H1 (cell line): ENCODE data around the gene IL2RG. TPM values are rescaled to one million over a fixed set of nuclear protein-coding genes. Genes with fewer than 3 reads are reported as not detected.

ENCODE experiments used
- BCL11A ChIP-seq, 2 experiments: IDR thresholded peaks; one replicate each; pipeline ENCODE4 v1.6.1; 2011; ENCODE audit warnings: low read depth in 2 of 2, low read length in 2 of 2, mild to moderate bottlenecking in 2 of 2
- CBX5 ChIP-seq: fragments of 300-800, 300-1000 bp; sonication (generic); IDR thresholded peaks from 2 replicates; pipeline ENCODE4 v1.7.1; 2016; ENCODE audit warnings: antibody characterized with exemption, low read length, low read depth
- PHF8 ChIP-seq: fragments of 200-600 bp; sonication (generic); conservative IDR thresholded peaks from 2 replicates; pipeline ENCODE4 v1.7.1; 2012; ENCODE audit warnings: low read depth, mild to moderate bottlenecking, inconsistent platforms, low read length, moderate library complexity
- SP2 ChIP-seq: IDR thresholded peaks from 2 replicates; pipeline ENCODE4 v1.6.1; 2012; ENCODE audit warnings: mild to moderate bottlenecking, low read length, inconsistent platforms
- SRF ChIP-seq: IDR thresholded peaks from 2 replicates; pipeline ENCODE4 v1.6.1; 2011; ENCODE audit warnings: mild to moderate bottlenecking, low read depth, low read length, moderate library complexity
- polyA plus RNA-seq, 7 experiments: library from polyadenylated mRNA; depleted of rRNA in 3 of 7; stranded (reverse) in 5 of 7; unstranded in 2 of 7; fragments of >200 nt in 5 of 7; fragments of 200-250 nt in 2 of 7; gene quantifications; 1 replicate in 5 of 7; 2 replicates in 1 of 7; 4 replicates in 1 of 7; pipeline versions ENCODE4 v1.2.1 to v1.2.3, GENCODE V29; 2011 to 2013; ENCODE audit warnings: missing spikeins in 2 of 7, mixed read lengths in 2 of 7
- total RNA-seq: library from RNA; stranded (reverse); fragmentation: NEBNext Ultra II Directional; extraction: Animal tissue kit (Norgen Biotek cat#: 25700); gene quantifications from 2 replicates; pipeline ENCODE4 v1.2.1, GENCODE V29; 2021
- TF ChIP-seq, protein P1 (sequence below): fragments of 300-600 bp; sonication (generic); IDR thresholded peaks from 2 replicates; pipeline ENCODE4 v1.7.1; 2012; ENCODE audit warnings: low read length, moderate library complexity, mild to moderate bottlenecking, inconsistent platforms; ENCODE audit not compliant: insufficient replicate concordance
- TF ChIP-seq, protein P2 (sequence below): IDR thresholded peaks from 2 replicates; pipeline ENCODE4 v1.6.1; 2012; ENCODE audit warnings: inconsistent platforms
- TF ChIP-seq, protein P3 (sequence below): IDR thresholded peaks from 2 replicates; pipeline ENCODE4 v1.6.1; 2011; ENCODE audit warnings: low read length, improper control_type of control experiment
- TF ChIP-seq, protein P4 (sequence below): IDR thresholded peaks from 2 replicates; pipeline ENCODE4 v1.6.1; 2012; ENCODE audit warnings: low read length, inconsistent platforms

IL2RG gene
- total and polyA plus RNA-seq, 2 of the 8 experiments (the other 6 are each of a cell fraction or from before 2014, with no cell fraction given) = not detected

DNA sequence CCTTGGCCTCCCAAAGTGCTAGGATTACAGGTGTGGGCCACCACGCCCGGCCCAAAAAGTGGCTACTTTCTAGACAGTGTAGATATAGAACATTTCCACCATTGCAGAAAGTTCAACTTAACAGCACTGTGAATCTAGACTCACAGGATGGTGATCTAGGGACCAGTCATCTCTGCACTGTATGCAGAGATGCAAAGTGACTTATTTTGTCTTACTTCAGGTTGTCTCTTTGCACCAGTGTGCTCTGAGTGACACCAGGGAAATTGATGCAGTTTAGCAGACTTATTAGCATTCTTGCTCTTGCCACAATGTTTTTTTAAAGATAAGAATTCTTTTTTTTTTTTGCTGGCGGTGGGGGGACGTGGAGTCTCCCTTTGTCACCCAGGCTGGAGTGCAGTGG is 28.6 kb downstream of the IL2RG start (continued):
- TF ChIP-seq, protein P1, sequence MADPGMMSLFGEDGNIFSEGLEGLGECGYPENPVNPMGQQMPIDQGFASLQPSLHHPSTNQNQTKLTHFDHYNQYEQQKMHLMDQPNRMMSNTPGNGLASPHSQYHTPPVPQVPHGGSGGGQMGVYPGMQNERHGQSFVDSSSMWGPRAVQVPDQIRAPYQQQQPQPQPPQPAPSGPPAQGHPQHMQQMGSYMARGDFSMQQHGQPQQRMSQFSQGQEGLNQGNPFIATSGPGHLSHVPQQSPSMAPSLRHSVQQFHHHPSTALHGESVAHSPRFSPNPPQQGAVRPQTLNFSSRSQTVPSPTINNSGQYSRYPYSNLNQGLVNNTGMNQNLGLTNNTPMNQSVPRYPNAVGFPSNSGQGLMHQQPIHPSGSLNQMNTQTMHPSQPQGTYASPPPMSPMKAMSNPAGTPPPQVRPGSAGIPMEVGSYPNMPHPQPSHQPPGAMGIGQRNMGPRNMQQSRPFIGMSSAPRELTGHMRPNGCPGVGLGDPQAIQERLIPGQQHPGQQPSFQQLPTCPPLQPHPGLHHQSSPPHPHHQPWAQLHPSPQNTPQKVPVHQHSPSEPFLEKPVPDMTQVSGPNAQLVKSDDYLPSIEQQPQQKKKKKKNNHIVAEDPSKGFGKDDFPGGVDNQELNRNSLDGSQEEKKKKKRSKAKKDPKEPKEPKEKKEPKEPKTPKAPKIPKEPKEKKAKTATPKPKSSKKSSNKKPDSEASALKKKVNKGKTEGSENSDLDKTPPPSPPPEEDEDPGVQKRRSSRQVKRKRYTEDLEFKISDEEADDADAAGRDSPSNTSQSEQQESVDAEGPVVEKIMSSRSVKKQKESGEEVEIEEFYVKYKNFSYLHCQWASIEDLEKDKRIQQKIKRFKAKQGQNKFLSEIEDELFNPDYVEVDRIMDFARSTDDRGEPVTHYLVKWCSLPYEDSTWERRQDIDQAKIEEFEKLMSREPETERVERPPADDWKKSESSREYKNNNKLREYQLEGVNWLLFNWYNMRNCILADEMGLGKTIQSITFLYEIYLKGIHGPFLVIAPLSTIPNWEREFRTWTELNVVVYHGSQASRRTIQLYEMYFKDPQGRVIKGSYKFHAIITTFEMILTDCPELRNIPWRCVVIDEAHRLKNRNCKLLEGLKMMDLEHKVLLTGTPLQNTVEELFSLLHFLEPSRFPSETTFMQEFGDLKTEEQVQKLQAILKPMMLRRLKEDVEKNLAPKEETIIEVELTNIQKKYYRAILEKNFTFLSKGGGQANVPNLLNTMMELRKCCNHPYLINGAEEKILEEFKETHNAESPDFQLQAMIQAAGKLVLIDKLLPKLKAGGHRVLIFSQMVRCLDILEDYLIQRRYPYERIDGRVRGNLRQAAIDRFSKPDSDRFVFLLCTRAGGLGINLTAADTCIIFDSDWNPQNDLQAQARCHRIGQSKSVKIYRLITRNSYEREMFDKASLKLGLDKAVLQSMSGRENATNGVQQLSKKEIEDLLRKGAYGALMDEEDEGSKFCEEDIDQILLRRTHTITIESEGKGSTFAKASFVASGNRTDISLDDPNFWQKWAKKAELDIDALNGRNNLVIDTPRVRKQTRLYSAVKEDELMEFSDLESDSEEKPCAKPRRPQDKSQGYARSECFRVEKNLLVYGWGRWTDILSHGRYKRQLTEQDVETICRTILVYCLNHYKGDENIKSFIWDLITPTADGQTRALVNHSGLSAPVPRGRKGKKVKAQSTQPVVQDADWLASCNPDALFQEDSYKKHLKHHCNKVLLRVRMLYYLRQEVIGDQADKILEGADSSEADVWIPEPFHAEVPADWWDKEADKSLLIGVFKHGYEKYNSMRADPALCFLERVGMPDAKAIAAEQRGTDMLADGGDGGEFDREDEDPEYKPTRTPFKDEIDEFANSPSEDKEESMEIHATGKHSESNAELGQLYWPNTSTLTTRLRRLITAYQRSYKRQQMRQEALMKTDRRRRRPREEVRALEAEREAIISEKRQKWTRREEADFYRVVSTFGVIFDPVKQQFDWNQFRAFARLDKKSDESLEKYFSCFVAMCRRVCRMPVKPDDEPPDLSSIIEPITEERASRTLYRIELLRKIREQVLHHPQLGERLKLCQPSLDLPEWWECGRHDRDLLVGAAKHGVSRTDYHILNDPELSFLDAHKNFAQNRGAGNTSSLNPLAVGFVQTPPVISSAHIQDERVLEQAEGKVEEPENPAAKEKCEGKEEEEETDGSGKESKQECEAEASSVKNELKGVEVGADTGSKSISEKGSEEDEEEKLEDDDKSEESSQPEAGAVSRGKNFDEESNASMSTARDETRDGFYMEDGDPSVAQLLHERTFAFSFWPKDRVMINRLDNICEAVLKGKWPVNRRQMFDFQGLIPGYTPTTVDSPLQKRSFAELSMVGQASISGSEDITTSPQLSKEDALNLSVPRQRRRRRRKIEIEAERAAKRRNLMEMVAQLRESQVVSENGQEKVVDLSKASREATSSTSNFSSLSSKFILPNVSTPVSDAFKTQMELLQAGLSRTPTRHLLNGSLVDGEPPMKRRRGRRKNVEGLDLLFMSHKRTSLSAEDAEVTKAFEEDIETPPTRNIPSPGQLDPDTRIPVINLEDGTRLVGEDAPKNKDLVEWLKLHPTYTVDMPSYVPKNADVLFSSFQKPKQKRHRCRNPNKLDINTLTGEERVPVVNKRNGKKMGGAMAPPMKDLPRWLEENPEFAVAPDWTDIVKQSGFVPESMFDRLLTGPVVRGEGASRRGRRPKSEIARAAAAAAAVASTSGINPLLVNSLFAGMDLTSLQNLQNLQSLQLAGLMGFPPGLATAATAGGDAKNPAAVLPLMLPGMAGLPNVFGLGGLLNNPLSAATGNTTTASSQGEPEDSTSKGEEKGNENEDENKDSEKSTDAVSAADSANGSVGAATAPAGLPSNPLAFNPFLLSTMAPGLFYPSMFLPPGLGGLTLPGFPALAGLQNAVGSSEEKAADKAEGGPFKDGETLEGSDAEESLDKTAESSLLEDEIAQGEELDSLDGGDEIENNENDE = no peak
- TF ChIP-seq PHF8 (no peak), CBX5 (no peak), SP2 (no peak), BCL11A (IDR thresholded peaks at IDR 0.05; ENCODE audit: low read depth in 2 of 2, low read length in 2 of 2) (no peak), SRF (no peak)
- TF ChIP-seq, protein P2, sequence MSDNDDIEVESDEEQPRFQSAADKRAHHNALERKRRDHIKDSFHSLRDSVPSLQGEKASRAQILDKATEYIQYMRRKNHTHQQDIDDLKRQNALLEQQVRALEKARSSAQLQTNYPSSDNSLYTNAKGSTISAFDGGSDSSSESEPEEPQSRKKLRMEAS = no peak
- TF ChIP-seq, protein P3, sequence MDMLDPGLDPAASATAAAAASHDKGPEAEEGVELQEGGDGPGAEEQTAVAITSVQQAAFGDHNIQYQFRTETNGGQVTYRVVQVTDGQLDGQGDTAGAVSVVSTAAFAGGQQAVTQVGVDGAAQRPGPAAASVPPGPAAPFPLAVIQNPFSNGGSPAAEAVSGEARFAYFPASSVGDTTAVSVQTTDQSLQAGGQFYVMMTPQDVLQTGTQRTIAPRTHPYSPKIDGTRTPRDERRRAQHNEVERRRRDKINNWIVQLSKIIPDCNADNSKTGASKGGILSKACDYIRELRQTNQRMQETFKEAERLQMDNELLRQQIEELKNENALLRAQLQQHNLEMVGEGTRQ = no peak
- TF ChIP-seq, protein P4, sequence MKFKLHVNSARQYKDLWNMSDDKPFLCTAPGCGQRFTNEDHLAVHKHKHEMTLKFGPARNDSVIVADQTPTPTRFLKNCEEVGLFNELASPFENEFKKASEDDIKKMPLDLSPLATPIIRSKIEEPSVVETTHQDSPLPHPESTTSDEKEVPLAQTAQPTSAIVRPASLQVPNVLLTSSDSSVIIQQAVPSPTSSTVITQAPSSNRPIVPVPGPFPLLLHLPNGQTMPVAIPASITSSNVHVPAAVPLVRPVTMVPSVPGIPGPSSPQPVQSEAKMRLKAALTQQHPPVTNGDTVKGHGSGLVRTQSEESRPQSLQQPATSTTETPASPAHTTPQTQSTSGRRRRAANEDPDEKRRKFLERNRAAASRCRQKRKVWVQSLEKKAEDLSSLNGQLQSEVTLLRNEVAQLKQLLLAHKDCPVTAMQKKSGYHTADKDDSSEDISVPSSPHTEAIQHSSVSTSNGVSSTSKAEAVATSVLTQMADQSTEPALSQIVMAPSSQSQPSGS = no peak
